SK-N-SH (cell line): ENCODE data around the gene KIDINS220. TPM values are rescaled to one million over a fixed set of nuclear protein-coding genes. Genes with fewer than 3 reads are reported as not detected.

Experiments used
- CTCF ChIA-PET: fragments of 300-600, 350-600 bp; formaldehyde crosslinking; extraction: SDS; loops from one replicate; lab custom pipeline; 2021; lab: Yijun Ruan, JAX
- POLR2A ChIA-PET: fragments of 350-600 bp; sonication (Branson Sonifier 250); formaldehyde crosslinking; extraction: SDS; loops from one replicate; lab custom pipeline; 2020; ENCODE audit warnings: antibody characterized with exemption, inconsistent platforms; lab: Yijun Ruan, JAX
- DNase-seq: peaks from one replicate; pipeline ENCODE4 v3.0.0; 2012
- H2AFZ ChIP-seq: fragments of 200-600 bp; sonication (generic); 2 replicates; pipeline ENCODE4 v1.8.1; 2016; ENCODE audit warnings: antibody characterized with exemption, mild to moderate bottlenecking, low read depth
- H3F3A ChIP-seq: fragments of 200-600 bp; sonication (generic); replicated peaks from 2 replicates; pipeline ENCODE3; 2016; ENCODE audit warnings: antibody characterized with exemption, mild to moderate bottlenecking; ENCODE audit not compliant: insufficient read depth
- H3K27ac ChIP-seq, 2 experiments: fragments of 200-500 bp in 1 of 2; fragments of 200-600 bp in 1 of 2; sonication (Bioruptor generic) in 1 of 2; sonication (generic), shearing (Covaris generic) in 1 of 2; 2 replicates each; pipeline versions ENCODE4 v1.5.1 to v1.6.1; 2014 to 2016; ENCODE audit warnings: low read depth in 2 of 2, inconsistent platforms in 1 of 2, low read length in 1 of 2, mild to moderate bottlenecking in 1 of 2, mixed read lengths in 1 of 2
- H3K27me3 ChIP-seq: fragments of 200-600 bp; sonication (generic), shearing (Covaris generic); 2 replicates; pipeline ENCODE4 v1.6.1; 2016; ENCODE audit warnings: mixed run types; ENCODE audit not compliant: insufficient read depth
- H3K36me3 ChIP-seq, 2 experiments: fragments of 200-500 bp in 1 of 2; fragments of 200-600 bp in 1 of 2; sonication (Bioruptor generic) in 1 of 2; sonication (generic) in 1 of 2; replicated peaks in 1 of 2; 2 replicates each; pipeline versions ENCODE3 to v1.5.1; 2014 to 2016; ENCODE audit warnings: low read length in 1 of 2, mild to moderate bottlenecking in 1 of 2; ENCODE audit not compliant: insufficient read depth in 2 of 2, control insufficient read depth in 1 of 2
- H3K4me1 ChIP-seq, 2 experiments: fragments of 200-500 bp in 1 of 2; fragments of 200-600 bp in 1 of 2; sonication (Bioruptor generic) in 1 of 2; sonication (generic), shearing (Covaris generic) in 1 of 2; 2 replicates each; pipeline versions ENCODE4 v1.5.1 to v1.6.1; 2014 to 2016; ENCODE audit warnings: low read depth in 1 of 2, low read length in 1 of 2, mixed run types in 1 of 2; ENCODE audit not compliant: insufficient read depth in 2 of 2, control insufficient read depth in 1 of 2
- H3K4me2 ChIP-seq: fragments of 200-600 bp; sonication (generic), shearing (Covaris generic); 2 replicates; pipeline ENCODE4 v1.6.1; 2017; ENCODE audit warnings: mixed run types
- H3K4me3 ChIP-seq, 2 experiments: fragments of 200-500 bp in 1 of 2; fragments of 200-600 bp in 1 of 2; sonication (Bioruptor generic) in 1 of 2; sonication (generic), shearing (Covaris generic) in 1 of 2; 2 replicates each; pipeline versions ENCODE4 v1.5.1 to v1.8.1; 2014 to 2016; ENCODE audit warnings: low read depth in 2 of 2, inconsistent platforms in 1 of 2, low read length in 1 of 2, mild to moderate bottlenecking in 1 of 2, mixed read lengths in 1 of 2, moderate library complexity in 1 of 2
- H3K79me2 ChIP-seq: fragments of 200-600 bp; sonication (generic); 2 replicates; pipeline ENCODE4 v1.8.1; 2017; ENCODE audit warnings: mild to moderate bottlenecking; ENCODE audit not compliant: insufficient read depth
- H3K9ac ChIP-seq: fragments of 200-600 bp; sonication (generic); 2 replicates; pipeline ENCODE4 v1.6.1; 2017; ENCODE audit warnings: mixed run types
- H3K9me2 ChIP-seq: fragments of 200-600 bp; sonication (generic); 2 replicates; pipeline ENCODE4 v1.6.1; 2017; ENCODE audit warnings: mixed run types
- H3K9me3 ChIP-seq: fragments of 200-600 bp; sonication (generic); 2 replicates; pipeline ENCODE4 v1.6.1; 2017; ENCODE audit warnings: mixed run types, mild to moderate bottlenecking, moderate library complexity
- H4K20me1 ChIP-seq: fragments of 200-600 bp; sonication (generic); 2 replicates; pipeline ENCODE4 v1.6.1; 2017; ENCODE audit warnings: mild to moderate bottlenecking, mixed run types; ENCODE audit not compliant: insufficient read depth
- CTCF ChIP-seq: fragments of 200-600 bp; sonication (generic); IDR thresholded peaks from 2 replicates; pipeline ENCODE4 v1.6.1; 2017; ENCODE audit warnings: antibody characterized with exemption, mild to moderate bottlenecking, moderate library complexity
- ELF1 ChIP-seq: IDR thresholded peaks from 2 replicates; pipeline ENCODE4 v1.4.0; 2012
- EZH2phosphoT487 ChIP-seq: fragments of 200-600 bp; sonication (generic); IDR thresholded peaks from 2 replicates; pipeline ENCODE4 v1.6.1; 2017; ENCODE audit warnings: low read depth, mixed run types, mild to moderate bottlenecking, antibody characterized with exemption, moderate library complexity, borderline replicate concordance
- FOSL2 ChIP-seq: IDR thresholded peaks from 2 replicates; pipeline ENCODE4 v1.4.0; 2012; ENCODE audit warnings: low read depth, mild to moderate bottlenecking, moderate library complexity, borderline replicate concordance
- FOXJ3 ChIP-seq: sonication (generic); formaldehyde crosslinking; IDR thresholded peaks from 2 replicates; pipeline ENCODE4 v1.5.1; 2020; ENCODE audit warnings: mild to moderate bottlenecking, missing genetic modification reagents
- GABPA ChIP-seq: IDR thresholded peaks from 2 replicates; pipeline ENCODE4 v1.4.0; 2012; ENCODE audit warnings: low read depth, mild to moderate bottlenecking
- MEF2A ChIP-seq: IDR thresholded peaks from 2 replicates; pipeline ENCODE4 v1.4.0; 2012; ENCODE audit warnings: low read depth, borderline replicate concordance
- NFIC ChIP-seq: IDR thresholded peaks from 2 replicates; pipeline ENCODE4 v1.4.0; 2012; ENCODE audit warnings: borderline replicate concordance
- PBX3 ChIP-seq: IDR thresholded peaks from 2 replicates; pipeline ENCODE4; 2012
- REST ChIP-seq: IDR thresholded peaks from 2 replicates; pipeline ENCODE4 v1.6.1; 2012; ENCODE audit warnings: mild to moderate bottlenecking, low read depth, low read length, moderate library complexity
- RFX5 ChIP-seq: IDR thresholded peaks from 2 replicates; pipeline ENCODE4 v1.6.1; 2012; ENCODE audit warnings: mild to moderate bottlenecking, improper control_type of control experiment, low read length
- RXRA ChIP-seq: IDR thresholded peaks from 2 replicates; pipeline ENCODE4 v1.4.0; 2012; ENCODE audit warnings: low read depth, mild to moderate bottlenecking, borderline replicate concordance
- SIN3A ChIP-seq: IDR thresholded peaks from 2 replicates; pipeline ENCODE4 v1.6.1; 2012; ENCODE audit warnings: low read depth, mild to moderate bottlenecking, low read length, moderate library complexity, borderline replicate concordance
- TAF1 ChIP-seq: IDR thresholded peaks from 2 replicates; pipeline ENCODE4 v1.6.1; 2012; ENCODE audit warnings: low read depth, mild to moderate bottlenecking, low read length, moderate library complexity, borderline replicate concordance
- TEAD4 ChIP-seq: IDR thresholded peaks from 2 replicates; pipeline ENCODE4 v1.4.0; 2012; ENCODE audit warnings: mild to moderate bottlenecking, borderline replicate concordance; ENCODE audit not compliant: insufficient read depth
- USF1 ChIP-seq: IDR thresholded peaks from 2 replicates; pipeline ENCODE4 v1.4.0; 2012; ENCODE audit warnings: low read depth, borderline replicate concordance
- ZBTB33 ChIP-seq: IDR thresholded peaks from 2 replicates; pipeline ENCODE4 v1.4.0; 2012; ENCODE audit warnings: low read depth, borderline replicate concordance
- WGBS: methylation state at CpG from one replicate; pipeline ENCODE4 v1.1.6; 2017; ENCODE audit warnings: low lambda C conversion rate; 5-methylcytosine and 5-hydroxymethylcytosine counted together
- polyA plus RNA-seq, 3 experiments: library from polyadenylated mRNA; depleted of rRNA; stranded (reverse); fragments of >200 nt; gene quantifications; 2 replicates each; pipeline ENCODE4 v1.2.3, GENCODE V29; 2012

The KIDINS220 gene
- polyA plus RNA-seq, 1 of the 3 experiments (the other 2 are of a cell fraction), result 18.2 TPM

GRCh38 chr2:8786463-8786862, 51.0 kb downstream of the KIDINS220 start:
- TF ChIP-seq CTCF, result no peak
- TF ChIP-seq ELF1, result no peak
- no peak for TF ChIP-seq TAF1
- no peak for TF ChIP-seq FOSL2
- TF ChIP-seq MEF2A, result no peak
- TF ChIP-seq SIN3A, result no peak
- TF ChIP-seq FOXJ3 (CRISPR knock-in tag), result no peak
- no peak for TF ChIP-seq REST
- TF ChIP-seq NFIC, result no peak
- TF ChIP-seq EZH2phosphoT487, result no peak
- TF ChIP-seq ZBTB33, result no peak
- no peak for TF ChIP-seq GABPA
- TF ChIP-seq TEAD4, result no peak
- TF ChIP-seq USF1, result no peak
- TF ChIP-seq PBX3, result no peak
- no peak for TF ChIP-seq RXRA
- TF ChIP-seq RFX5, result no peak
- POLR2A ChIA-PET, result no interaction called here
- Histone ChIP-seq H3K9ac (no peak overlapping the region), H3K27me3 (no peaks in the 10 kb centered on the region), H3F3A (peaks cover 9% of the 10 kb centered on the region), H3K9me3 (no peaks in the 10 kb centered on the region), H3K4me3 (no peak overlapping the region), H3K79me2 (peaks cover 9% of the 10 kb centered on the region; the same call in 1 of the 2 replicates), H3K4me1 (no peaks in the 10 kb centered on the region), H3K36me3 (peaks cover 60 to 70% of the 10 kb centered on the region in 2 experiments), H4K20me1 (no peaks in the 10 kb centered on the region), H2AFZ (no peak overlapping the region), H3K9me2 (no peaks in the 10 kb centered on the region), H3K4me2 (no peak overlapping the region), H3K27ac (no peak overlapping the region)
- CTCF ChIA-PET, result interaction anchor here (0.6 kb wide), 1 partner anchor 42 kb away, joined by 3 read pairs; no protein-coding TSS in a partner anchor
- DNase-seq, result no peak
- WGBS, result 95% methylated on average over 5 of the region's 5 CpGs
